AG09309 (cell line): ENCODE measurements around the gene AQP4.

ENCODE experiments used
- DNase-seq: peaks from one replicate; pipeline ENCODE4 v3.0.0-alpha.2; 2010; ENCODE audit warnings: low read depth
- H3K4me3 ChIP-seq: 2 replicates; pipeline ENCODE4 v1.5.1; 2011; ENCODE audit warnings: mild to moderate bottlenecking, low read depth, low read length, moderate library complexity; ENCODE audit not compliant: control insufficient read depth
- TF ChIP-seq, protein P1 (sequence below): IDR thresholded peaks from 2 replicates; pipeline ENCODE4 v1.5.1; 2011; ENCODE audit warnings: mild to moderate bottlenecking, low read depth, low read length, inconsistent platforms; ENCODE audit not compliant: insufficient read depth, control insufficient read depth; ENCODE audit errors: missing control alignments

AQP4 gene, protein sequence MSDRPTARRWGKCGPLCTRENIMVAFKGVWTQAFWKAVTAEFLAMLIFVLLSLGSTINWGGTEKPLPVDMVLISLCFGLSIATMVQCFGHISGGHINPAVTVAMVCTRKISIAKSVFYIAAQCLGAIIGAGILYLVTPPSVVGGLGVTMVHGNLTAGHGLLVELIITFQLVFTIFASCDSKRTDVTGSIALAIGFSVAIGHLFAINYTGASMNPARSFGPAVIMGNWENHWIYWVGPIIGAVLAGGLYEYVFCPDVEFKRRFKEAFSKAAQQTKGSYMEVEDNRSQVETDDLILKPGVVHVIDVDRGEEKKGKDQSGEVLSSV

DNA sequence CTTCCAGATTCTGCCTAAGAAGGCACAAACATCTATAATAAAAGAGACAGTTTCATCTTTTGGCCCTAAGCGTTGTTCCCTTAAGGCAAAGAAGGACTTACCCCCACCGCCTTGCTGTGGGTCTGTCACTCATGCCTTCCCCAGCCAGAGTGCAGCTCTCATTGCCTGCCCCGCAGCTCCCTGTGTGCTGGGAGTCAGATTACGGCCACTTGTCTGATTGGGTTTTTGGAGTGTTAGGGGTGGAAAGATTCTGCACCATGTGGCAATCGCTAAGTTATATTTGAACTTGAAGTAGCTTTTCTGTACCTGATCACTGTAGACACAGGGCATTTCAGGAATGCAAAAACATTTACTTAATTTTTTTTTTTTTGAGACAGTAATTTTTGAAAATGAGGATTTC is at the start of gene AQP4:
Gene AQP4 (minus strand): TSS at position 151 of the 400 bp plus-strand sequence. CDS start 18 bp downstream, at position 133.
- no peak within 1 kb of the TSS for H3K4me3 ChIP-seq
- no peak for DNase-seq
- TF ChIP-seq, protein P1, sequence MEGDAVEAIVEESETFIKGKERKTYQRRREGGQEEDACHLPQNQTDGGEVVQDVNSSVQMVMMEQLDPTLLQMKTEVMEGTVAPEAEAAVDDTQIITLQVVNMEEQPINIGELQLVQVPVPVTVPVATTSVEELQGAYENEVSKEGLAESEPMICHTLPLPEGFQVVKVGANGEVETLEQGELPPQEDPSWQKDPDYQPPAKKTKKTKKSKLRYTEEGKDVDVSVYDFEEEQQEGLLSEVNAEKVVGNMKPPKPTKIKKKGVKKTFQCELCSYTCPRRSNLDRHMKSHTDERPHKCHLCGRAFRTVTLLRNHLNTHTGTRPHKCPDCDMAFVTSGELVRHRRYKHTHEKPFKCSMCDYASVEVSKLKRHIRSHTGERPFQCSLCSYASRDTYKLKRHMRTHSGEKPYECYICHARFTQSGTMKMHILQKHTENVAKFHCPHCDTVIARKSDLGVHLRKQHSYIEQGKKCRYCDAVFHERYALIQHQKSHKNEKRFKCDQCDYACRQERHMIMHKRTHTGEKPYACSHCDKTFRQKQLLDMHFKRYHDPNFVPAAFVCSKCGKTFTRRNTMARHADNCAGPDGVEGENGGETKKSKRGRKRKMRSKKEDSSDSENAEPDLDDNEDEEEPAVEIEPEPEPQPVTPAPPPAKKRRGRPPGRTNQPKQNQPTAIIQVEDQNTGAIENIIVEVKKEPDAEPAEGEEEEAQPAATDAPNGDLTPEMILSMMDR: no peak

DNA sequence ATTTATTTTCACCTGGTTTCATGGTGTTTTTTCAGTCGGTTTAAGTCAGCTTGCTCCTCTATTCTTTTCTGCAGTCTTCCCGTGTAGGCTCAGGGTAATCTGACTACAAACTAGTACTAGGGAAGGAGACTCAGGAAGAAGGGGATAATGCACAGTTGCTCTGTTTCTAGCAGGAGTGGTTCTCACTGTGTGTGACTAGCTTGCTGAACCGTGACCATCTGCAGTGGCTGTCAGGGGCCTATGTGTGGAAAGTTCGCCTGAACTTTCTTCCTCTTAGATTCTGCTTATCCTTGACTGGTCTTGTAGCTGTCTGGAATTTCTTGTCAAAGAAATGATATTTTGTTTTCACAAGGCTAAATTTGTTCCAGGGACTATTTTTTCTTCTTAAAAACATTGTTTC is 46.3 kb upstream of the AQP4 start:
- TF ChIP-seq, protein P1: no peak
- no peak overlapping the region for H3K4me3 ChIP-seq
- no peak for DNase-seq

DNA sequence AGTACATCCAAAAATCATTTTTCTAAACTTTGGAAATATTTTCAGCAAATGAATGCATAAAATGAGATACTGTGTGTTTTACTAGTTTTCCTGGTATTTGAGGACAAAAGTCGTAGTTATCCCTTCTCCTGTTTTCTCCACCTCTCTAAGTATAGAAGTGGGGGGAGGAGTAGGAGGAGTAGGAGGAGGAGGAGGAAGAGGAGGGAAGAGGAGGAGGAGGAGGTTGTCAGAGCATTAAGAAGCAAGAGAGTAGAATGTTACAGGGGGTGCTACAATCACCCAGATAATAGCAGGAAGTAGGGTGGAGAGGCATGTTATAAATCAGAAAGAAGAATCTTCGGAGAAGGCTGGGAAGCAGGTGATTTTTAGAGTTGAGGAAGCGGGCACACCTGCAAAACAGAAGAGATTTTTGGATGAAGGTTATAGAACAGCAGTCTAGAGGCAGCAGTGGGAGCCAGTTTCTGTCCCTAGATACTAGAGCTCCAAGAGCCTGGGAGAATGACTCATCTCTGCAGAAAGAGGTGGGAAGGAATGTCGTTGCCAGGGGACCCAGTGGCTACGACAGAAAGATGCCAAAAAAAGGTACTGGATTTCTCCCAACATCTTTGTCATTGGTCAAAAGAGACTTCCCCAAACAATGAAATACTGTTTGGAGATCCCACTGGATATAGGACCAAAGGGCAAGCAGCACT is 44.2 kb upstream of the AQP4 start:
- TF ChIP-seq, protein P1: no peak
- H3K4me3 ChIP-seq: no peak overlapping the region
- no peak for DNase-seq

DNA sequence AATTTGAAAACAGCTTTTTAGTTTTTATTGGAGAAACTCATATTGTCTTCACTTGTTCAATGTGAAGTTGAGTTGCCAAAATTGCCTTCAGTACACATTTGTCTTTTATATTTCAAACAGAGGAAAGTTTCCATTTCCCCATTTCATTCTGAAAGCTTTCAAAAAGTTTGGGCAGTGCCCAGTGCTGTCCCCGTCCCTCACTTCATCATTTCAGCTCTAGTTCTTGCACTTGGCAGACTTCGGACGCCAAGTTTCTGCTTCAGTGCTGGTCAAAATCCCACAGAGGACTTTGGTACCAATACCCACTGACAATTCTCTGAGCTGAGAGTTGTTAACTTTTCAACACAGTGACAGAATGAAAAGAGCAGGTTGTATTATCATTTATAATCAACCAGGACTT is 43.4 kb upstream of the AQP4 start:
- TF ChIP-seq, protein P1: no peak
- H3K4me3 ChIP-seq: no peak overlapping the region
- DNase-seq: no peak

DNA sequence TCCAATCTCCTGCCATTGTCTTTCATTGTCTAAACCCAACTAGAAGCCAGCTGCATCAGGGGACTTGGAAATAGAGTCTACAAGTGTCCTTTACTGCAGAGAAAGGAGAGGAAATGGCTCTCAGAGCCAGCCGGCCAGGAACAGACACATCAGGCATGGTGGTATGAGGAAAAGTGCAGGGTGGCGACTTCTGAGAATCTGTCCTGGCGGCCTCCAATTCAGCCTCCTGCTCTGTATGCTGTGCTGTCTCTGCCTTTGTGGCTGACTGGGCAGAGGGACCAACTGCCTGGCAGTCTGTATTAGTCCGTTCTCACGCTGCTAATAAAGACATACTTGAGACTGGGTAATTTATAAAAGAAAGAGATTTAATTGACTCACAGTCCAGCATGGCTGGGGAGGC is 36.8 kb upstream of the AQP4 start:
- no peak overlapping the region for H3K4me3 ChIP-seq
- DNase-seq: no peak
- TF ChIP-seq, protein P1: no peak

DNA sequence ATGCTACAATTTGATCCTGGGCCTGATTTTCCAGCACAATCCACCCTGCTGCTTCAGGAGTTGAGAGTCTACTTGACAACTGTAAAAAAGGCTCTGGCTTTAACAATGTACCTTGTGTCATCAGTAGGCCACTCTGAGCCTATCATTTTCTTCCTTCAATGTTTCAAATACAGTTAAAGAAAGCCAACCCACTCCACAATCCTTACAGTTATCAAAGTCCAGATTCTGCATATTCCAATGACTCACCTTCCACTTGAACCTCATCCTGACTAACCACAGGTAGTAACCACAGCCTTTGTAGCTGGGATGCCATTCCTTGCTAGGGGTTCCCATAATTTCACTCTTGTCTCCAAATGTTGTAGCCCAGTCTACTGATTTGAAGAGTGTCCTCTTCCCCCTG is 35.5 kb upstream of the AQP4 start:
- no peak for DNase-seq
- TF ChIP-seq, protein P1: no peak
- no peak overlapping the region for H3K4me3 ChIP-seq
